Epithelial cell of esophagus (primary cell): Measurements from ENCODE around the gene PRR33.

Experiments
- DNase-seq: peaks from one replicate; pipeline ENCODE4 v3.0.0; 2010; ENCODE audit warnings: low read depth
- H3K4me3 ChIP-seq: 2 replicates; pipeline ENCODE4 v1.5.1; 2011; ENCODE audit warnings: mild to moderate bottlenecking, low read length, control low read depth
- CTCF ChIP-seq: IDR thresholded peaks from 2 replicates; pipeline ENCODE4 v1.5.1; 2011; ENCODE audit warnings: low read depth, mild to moderate bottlenecking, low read length, control low read depth, inconsistent platforms; ENCODE audit not compliant: insufficient read depth; ENCODE audit errors: missing control alignments

Gene PRR33

GRCh38 chr11:1841511-1842148 is 50.1 kb downstream of the PRR33 start:
- no peak for TF ChIP-seq CTCF
- no peak overlapping the region for H3K4me3 ChIP-seq
- DNase-seq, result no peak

- no peak overlapping the region for H3K4me3 ChIP-seq
- no peak for TF ChIP-seq CTCF
- DNase-seq, result no peak
These were observed 50.8 kb downstream of the PRR33 start for GRCh38 chr11:1840780-1841480.

DNA sequence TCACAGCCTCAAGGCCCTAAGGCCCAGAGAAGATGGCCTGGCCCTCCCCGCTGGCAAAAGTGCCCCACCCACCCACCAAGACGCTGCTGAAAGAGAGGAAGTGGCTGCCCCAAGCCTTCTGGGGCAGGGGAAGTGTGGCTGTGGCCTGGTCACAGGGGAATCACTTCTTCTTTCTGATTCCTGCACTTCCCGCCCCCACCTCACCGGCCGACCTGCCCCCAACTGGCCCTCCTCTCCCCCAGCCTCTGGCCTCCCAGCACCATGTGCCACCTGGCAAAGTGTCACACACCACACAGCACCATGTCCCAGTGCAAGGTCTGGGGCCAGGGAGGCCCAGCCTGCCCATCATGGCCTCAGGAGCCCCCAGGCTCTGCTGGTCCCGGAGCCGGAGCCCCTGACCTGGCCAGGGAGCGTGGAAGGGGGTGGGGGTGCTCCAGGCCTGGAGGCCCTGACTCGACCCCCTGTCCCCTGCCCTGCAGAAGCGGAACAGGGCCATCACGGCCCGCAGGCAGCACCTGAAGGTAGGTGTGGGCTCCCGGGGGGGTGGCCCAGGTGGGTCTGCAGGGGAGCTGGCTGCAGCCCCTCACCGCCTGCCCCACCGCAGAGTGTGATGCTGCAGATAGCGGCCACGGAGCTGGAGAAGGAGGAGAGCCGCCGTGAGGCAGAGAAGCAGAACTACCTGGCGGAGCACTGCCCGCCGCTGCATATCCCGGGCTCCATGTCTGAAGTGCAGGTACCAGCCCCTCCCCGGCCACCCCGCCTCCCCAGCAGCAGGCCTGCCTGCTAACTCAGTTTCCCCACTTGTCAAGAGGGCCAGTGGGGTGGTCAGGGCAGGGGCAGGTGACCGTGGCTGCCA is 51.5 kb downstream of the PRR33 start:
- TF ChIP-seq CTCF, result no peak
- no peak overlapping the region for H3K4me3 ChIP-seq
- DNase-seq, result no peak

GRCh38 chr11:1839204-1839923 is 52.3 kb downstream of the PRR33 start:
- no peak for TF ChIP-seq CTCF
- no peak for DNase-seq
- H3K4me3 ChIP-seq, result no peak overlapping the region

DNA sequence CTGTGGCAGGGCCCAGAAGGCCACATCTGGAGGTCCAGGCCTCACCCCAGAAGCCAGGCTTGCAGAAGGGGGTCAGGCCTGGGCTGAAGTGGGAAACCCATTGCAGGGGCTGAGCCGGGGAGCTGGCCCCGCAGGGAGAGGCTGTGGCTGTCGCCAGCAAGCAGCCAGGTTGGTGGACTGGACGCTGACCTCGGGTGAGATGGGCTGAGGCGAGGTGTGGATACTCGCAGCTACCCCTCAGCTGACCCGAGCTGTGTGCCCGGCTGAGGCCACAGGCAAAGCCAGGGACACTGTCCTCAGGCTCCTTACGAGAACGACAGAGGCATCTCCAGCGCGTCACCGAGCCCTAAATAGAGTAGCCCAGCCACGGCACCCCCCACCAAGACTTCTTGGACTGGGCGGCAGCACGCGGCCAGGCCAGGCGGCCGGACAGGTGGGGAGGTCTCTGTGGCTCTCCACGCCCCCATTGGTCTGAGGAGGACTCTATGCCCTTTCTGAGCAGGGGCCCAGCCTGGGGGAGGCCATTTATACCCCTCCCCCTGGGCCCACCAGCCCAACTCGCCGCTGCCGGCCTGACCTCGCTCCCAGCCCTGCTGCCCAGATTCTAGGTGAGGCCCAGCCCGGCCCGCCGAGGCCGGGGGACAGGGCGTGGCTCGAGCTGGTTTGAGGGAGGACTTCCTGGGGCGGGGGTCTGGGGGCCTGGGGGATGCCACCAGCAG is 53.1 kb downstream of the PRR33 start, which contains the start of gene TNNI2:
Gene TNNI2, plus strand, starts transcription at position 556 of the 719 bp plus-strand sequence. CDS start 716 bp downstream, outside the sequence.
- no peak within 1 kb of the TSS for H3K4me3 ChIP-seq
- DNase-seq, result no peak
- TF ChIP-seq CTCF, result no peak
